GM18517 (cell line): ENCODE results near the gene NCKAP1.
"Not testable (repeated sequence)": the region's sequence is repeated elsewhere in the genome, so short reads cannot be mapped to it uniquely, and the experiment has no call there.

Source experiments
- ATAC-seq: cut with Tn5 transposase; IDR thresholded peaks from one replicate; pipeline ENCODE4 v1.9.1; 2021; ENCODE audit warnings: mild to moderate bottlenecking, moderate library complexity; ENCODE audit not compliant: unreplicated experiment

NCKAP1 gene

DNA sequence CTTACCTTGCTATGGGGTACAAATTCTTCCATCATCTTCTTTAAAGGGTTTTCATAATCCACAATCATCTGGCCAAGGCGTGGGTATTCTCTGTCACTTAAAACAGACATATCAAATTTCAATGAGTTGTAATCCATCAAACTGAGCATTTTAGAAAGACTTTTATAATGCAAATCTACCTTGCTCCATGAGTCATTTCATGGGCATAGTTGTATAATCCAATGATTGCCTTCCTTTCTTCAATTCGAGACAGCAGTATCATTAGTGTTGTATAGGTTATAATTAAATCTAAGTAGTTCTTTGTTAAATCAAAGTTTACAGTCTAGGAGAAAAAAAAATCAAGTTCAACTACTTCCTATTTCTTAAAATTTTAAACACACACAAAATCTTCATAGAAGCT lies 36.3 kb downstream of the NCKAP1 start:
- ATAC-seq = no peak

DNA sequence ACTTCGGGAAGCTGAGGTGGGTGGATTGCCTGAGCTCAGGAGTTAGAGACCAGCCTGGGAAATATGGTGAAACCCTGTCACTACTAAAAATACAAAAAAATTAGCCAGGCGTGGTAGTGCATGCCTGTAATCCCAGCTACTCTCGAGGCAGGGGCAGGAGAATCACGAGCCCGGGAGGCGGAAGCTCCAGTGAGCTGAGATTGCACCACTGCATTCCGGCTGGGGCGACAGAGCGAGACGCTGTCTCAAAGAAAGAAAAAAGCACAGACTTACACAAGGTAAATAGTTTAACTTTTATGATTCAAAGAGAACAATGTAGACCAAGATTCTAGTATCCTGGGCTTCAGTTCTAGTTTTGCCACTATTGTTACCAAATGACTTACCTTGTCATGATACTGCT lies 37.4 kb downstream of the NCKAP1 start:
- ATAC-seq = no peak

DNA sequence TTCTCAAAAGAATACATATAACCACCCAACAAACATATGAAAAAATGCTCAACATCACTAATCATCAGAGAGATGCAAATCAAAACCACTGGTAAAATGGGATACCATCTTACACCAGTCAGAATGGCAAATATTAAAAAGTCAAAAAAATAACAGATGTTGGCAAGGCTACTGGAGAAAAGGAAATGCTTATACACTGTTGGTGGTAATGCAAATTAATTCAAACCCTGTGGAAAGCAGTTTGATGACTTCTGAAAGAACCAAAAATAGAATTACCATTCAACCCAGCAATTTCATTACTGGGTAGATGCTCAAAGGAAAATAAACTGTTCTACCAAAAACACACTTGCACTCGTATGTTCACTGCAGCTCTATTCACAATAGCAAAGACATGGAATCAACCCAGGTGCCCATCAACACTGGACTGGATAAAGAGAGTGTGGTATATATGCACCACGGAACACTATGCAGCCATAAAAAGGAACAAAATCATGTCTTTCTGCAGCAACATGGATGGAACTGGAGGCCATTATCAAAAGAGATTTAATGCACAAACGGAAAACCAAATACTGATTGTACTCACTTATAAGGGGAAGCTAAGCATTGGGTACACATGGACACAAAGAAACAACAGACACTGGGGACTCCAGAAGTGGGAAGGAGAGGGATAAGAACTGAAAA lies 38.8 kb downstream of the NCKAP1 start:
- no peak for ATAC-seq

DNA sequence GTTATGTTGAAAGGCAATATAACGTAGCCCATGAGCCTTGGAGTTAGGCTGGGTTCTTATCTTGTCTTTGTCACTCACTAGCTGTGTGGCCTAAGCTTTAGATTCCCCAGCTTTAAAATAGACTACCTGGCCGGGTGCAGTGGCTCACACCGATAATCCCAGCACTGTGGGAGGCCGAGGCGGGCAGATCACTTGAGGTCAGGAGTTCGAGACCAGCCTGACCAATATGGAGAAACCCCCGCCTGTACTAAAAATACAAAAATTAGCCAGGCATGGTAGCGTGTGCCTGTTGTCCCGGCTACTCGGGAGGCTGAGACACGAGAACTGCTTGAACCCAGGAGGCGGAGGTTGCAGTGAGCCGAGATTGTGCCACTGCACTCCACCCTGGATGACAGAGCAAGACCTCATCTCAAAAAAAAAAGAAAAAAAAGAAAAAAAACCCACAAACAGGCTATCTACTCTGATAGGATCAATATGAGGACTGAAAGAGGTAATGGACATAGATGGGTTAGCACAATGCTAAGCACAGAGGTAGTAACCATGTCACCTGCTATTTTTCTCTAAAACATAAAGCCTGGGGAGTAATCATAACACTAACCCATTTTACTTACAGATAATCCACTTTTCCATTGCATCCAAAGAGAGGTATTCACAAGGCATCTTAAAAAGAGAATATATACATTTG lies 43.9 kb downstream of the NCKAP1 start:
- ATAC-seq = no peak

DNA sequence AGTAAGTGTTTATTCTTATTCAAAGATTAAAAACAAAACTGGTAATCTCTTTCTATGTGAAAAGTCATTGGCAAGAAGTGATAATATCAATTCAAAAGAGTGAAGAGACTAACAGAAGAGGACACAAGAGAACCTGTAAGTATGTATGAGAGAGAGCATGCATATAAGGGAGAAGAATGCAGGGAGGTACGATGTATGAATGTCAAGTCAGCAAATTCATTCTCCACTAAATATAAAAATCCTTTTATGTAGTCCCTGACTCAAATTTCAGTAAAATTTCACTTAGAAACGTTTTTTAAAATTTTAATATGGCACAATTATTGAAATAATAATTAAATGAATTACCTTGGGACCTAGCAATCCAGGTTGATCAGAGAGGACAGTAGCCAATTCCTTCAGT lies 55.3 kb downstream of the NCKAP1 start:
- no peak for ATAC-seq

DNA sequence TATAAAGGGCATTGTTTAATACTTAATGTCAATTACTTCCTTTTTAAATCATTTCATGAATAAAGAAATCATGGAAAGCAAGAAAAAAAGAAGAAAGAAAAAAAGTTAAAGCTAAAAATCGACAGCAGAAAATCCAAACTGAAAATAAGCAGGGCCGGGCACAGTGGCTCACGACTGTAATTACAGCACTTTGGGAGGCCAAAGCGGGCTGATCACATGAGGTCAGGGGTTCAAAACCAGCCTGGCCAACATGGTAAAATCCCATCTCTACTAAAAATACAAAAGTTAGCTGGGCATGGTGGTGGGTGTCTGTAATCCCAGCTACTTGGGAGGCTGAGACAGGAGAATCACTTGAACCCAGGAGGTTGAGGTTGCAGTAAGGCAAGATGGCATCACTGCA lies 56.8 kb downstream of the NCKAP1 start:
- ATAC-seq = not testable (repeated sequence)

DNA sequence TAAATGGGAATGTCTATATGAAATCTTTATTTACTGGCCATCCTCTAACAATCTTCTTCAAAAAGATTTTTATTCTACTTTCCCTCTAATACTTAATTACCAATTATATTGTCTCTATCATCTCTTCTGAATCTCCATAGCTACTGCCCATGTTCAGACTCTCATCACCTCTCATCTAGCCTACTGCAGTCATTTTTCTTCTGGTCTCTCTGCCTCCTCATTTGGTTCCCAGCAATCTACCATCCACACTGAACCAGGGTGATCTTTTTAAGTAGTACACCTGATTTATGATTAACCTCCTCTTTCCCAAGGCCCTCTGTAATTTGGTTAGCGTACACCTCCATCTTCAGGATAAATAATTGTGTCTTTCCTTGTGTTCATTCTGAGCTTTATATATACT lies 57.6 kb downstream of the NCKAP1 start:
- no peak for ATAC-seq

DNA sequence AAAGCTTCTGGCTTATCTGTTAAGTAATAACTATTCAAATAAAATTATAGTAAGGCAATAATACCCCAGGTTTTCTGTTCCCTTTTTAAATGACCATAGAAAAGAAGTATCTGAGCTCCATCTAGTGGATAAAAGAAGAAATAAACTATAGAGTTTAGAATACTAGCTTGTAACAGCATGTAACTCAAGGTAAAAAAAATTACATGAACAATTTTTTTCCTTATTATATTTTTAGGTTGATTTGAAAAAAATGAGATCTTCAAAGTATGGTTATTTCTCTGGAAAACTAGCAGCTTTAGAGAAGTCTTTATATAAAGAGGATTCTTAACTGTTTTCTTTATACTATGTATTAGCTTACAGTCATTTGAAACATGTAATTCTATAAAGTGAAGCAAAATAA lies 58.1 kb downstream of the NCKAP1 start:
- peak; percentile 81 for ATAC-seq

DNA sequence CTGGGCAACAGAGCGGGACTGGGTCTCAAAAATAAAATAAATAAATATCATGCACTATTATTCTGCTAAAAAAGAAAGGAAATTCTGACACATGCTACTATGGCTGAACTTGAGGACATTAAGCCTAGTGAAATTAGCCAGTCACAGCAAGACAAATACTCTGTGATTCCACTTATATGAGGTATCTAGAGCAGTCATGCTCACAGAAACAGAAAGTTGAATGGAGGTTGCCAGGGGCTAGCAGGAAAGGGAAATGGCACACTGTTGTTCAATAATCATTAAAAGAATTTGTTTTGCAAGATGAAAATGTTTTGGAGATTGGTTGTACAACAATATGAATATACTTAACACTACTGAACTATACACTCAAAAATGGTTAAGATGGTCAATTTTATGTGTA lies 60.8 kb downstream of the NCKAP1 start:
- ATAC-seq = peak; percentile 66

DNA sequence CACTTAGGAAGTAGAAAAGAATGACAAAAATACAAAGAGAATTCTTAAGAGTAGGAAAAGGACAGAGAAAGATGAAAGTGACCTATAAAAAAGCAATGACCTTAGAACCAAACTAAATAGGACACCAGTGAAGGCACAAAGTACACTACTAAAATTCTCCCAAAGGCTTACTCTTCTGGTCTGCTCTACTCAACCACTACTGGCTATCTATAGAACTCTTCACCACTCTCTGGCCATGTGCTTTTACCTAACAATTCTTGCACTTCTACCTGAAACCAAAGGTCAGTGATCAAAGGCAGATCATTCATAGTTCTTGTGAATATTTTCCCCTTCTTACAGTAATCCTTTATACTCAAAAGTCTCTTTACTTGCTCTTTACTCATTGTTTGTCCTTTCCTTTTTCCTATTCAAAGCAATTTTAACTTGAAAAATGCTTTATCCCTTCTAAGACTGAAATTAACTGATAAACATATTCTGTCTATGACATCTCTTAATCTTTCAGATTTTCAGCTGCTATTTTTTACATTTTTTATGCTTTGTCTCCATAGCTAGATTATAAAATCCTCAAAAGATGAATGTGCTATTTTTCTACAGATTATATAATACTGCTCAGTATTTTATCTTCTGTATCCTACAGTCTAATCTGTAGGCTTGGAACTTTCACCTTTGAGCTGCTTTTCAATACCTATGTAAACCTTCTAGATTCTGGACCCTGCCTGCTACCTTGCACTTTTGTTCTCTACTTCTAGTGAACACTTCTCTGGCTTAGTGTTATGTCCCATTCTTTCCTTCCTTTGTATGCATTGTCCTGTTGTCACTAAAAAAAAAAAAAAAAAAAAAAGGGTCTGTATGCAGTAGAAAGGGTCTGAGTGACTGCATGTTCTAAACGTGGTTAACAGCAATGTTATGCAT lies 64.6 kb downstream of the NCKAP1 start:
- ATAC-seq = no peak

DNA sequence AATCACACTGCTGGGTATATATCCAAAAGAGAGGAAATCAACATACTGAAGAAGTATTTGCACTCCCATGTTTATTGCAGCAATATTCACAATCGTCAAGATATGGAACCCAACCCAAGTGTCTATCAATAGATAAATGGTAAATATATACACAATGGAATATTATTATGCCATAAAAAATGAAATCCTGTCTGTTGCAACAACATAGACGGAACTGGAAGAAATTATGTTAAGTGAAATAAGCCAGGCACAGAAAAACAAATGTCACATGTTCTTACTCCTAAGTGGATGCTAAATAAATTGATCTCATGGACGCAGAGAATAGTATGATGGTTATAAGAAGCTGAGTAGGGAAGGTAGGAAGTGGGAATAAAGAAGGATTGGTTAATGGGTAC lies 65.7 kb downstream of the NCKAP1 start:
- ATAC-seq = no peak

DNA sequence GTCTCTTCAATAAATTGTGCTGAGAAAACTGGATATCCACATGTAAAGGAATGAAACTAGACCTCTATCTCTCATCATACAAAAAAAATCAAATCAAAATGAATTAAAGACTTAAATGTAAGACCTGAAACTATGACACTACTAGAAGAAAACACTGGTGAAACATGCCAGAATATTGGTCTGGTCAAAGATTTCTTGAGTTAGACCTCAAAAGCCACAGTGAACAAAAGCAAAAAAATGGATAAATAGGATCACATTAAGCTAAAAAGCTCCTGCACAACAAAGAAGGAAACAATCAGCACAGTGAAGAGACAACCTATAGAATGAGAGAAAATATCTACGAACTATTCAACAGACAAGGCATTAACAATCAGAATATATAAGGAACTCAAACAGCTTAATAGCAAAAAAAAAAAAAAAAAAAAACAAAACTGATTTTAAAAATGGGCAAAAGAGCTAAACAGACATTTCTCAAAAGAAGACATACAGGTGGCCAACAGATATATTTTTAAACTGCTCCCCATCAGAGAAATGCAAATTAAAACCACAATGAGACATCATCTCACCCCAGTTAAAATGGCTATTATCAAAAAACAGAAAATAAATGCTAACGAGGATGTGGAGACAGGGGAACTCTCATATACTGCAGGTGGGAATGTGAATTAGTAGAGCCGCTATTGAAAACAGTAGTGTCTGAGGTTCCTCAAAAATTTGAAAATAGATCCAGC lies 66.3 kb downstream of the NCKAP1 start:
- peak; percentile 68 for ATAC-seq

DNA sequence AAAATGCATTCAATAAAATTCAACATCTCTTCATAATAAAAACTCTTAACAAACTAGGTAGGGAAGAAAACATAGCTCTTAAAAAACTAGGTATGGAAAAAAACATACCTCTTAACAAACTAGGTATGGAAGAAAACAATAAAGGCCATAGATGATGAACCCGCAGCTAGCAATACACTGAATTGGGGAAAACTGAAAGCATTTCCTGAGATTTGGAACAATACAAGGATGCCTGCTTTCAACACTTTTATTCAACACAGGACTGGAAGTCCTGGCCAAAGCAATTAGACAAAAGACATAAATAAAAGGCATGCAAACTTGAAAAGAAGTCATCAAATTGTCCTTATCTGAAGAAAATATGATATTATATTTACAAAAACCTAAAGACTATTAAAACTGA lies 67.8 kb downstream of the NCKAP1 start:
- no peak for ATAC-seq

DNA sequence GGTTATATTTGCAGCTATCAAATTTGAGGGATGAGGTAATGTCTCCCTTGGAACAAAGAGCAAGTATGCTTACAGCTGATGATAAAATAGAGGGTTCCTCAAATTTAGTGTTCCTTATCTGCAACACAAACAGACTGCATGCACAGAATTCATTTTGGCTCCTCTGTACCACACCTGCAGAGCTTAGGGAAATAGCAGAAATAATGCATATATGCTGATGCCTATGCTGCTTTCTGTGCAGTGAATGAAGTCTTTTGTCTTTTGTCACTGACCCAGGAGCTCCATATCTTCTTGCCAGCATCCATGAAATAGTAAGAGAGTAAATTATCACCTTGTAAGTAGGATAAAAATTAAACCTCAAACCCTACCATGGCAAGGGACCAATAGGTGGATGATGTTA lies 69.8 kb downstream of the NCKAP1 start:
- ATAC-seq = no peak

DNA sequence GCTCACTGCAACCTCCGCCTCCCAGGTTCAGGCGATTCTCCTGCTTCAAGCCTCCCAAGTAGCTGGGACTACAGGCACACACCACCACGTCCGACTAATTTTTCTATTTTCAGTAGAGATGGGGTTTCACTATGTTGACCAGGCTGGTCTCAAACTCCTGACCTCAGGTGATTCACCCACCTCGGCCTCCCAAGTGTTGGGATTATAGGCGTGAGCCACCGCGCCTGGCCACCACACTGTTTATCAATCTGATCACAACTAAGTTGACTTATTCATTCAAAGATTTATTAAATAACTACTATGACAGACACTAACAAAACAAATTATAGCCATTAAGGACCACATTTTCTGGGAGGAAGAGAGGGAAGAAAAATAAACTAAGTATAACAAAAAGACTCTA lies 71.9 kb downstream of the NCKAP1 start:
- not testable (repeated sequence) for ATAC-seq

DNA sequence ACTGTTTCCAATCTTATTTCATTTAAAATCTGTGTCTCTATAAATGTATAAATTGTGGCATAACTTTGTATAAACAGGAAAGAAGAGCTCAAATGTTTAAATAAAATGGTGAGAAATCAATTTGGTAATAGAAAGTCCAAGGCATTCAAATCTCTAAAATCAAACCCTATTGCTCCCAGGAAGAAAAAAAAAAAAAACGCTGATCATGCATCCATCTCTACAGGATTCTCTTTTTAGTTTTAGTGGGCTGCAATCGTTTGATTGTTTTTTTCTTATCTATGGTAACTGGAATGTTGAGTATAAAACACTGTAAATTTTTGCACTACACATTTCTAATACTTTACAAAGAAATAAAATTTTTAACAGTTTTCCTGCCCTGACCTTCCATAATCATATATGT lies 75.6 kb downstream of the NCKAP1 start:
- ATAC-seq = no peak

DNA sequence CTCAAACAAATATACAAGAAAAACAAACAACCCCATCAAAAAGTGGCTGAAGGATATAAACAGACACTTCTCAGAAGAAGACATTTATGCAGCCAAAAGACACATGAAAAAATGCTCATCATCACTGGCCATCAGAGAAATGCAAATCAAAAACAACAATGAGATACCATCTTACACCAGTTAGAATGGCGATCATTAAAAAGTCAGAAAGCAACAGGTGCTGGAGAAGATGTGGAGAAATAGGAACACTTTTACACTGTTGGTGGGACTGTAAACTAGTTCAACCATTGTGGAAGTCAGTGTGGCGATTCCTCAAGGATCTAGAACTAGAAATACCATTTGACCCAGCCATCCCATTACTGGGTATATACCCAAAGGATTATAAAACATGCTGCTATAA lies 77.4 kb downstream of the NCKAP1 start:
- ATAC-seq = not testable (repeated sequence)

DNA sequence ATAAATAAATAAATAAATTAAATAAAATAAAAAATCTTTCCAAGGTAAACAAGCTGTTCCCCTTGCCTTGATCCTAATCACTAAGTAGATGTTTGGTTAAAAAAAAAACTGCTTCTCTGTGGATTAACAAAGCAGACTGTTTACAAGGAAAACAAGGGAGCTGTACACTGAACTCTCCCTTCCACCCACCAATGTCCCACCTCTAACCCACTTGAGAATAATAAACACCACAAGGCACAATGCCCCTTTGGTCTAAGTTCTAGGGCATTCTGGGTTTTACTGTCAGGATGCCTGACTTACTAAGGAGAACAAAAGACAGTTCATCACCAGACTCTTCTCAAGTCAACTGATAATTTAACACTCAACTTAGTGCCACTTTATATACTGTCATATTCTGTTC lies 83.5 kb downstream of the NCKAP1 start:
- ATAC-seq = no peak

DNA sequence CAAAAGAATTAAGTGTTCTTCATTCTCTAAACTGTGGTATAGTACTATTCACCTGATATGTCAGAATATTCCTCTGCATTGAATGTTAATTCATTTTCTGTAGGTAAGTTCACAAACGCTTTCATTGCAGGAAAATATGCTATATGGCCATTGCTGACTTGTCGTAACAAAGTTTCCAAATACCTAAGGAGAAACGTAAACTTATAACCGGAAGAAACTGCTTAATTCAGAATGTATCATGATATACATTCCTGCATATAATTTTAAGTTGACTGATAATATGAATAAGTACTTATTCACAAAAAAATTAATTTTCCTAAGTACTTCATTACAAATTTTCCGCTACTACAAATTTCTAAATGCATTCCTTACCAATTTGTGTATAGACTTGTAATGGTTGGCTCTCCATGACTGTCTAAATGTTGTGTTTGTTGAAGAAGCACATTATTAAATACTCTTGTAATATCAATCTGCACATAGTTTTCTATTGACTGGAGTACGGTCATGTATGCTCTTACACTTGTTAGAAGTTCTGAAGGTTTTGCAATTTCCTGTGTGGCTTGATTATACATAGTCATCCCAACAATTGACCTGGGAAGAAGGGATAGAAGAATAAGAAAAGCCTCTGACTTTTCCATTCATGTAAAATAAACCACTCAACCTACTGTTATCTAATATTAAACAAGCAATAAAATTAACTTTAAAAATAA lies 85.4 kb downstream of the NCKAP1 start:
- ATAC-seq = no peak

DNA sequence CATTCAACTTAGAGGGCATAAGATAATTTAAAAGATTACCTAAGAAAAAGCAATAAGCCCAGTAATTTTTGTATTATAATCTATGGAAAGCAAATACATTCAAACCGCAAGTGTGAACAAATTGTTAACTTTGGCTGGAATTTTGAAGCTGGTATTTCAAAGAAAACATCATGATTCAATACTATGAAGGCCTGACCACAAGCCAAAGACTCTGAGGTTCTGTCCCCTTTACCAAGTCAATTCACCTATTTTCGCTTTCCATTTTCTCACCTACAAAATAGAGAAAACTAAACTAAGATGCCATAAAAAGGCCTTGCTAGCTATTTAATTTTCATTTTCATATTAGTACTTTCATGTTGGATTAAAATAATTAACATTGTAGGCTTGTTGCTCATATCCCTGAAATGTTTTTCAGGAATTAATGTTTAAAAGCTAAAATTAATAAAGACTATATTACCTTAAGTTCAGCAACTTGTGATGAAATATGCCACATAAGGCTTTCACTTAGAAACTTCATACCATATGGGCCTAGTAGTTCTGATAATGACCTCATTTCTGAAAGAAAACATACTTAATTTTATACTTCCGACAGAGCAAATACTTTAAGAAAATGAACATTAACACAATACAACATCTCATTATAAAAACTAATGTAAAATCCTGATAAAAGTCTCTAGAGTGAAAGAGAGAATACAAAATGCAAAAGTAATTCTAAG lies 86.2 kb downstream of the NCKAP1 start:
- no peak for ATAC-seq
